Ectodermal cell (in vitro differentiated cells): ENCODE data around the gene JAKMIP2.
A peak's percentile ranks its signal among the peaks of the same experiment; 100 is the strongest.

Source experiments
- H3K27ac ChIP-seq: 2 replicates; pipeline ENCODE4 v1.7.0; 2013; ENCODE audit warnings: mild to moderate bottlenecking, low read depth, low read length; ENCODE audit not compliant: insufficient read depth, poor library complexity, severe bottlenecking
- H3K27me3 ChIP-seq: 2 replicates; pipeline ENCODE4 v1.7.0; 2013; ENCODE audit warnings: mild to moderate bottlenecking, low read length; ENCODE audit not compliant: insufficient read depth, control insufficient read depth, poor library complexity, severe bottlenecking
- H3K36me3 ChIP-seq: one replicate; pipeline ENCODE4 v1.7.0; 2013; ENCODE audit warnings: low read length; ENCODE audit not compliant: control insufficient read depth, insufficient read depth
- H3K4me1 ChIP-seq: one replicate; pipeline ENCODE4 v1.7.0; 2013; ENCODE audit warnings: low read length; ENCODE audit not compliant: control insufficient read depth, insufficient read depth
- H3K4me3 ChIP-seq: 2 replicates; pipeline ENCODE4 v1.7.0; 2013; ENCODE audit warnings: low read depth, low read length, control low read depth; ENCODE audit not compliant: insufficient read depth
- H3K9me3 ChIP-seq: 2 replicates; pipeline ENCODE4 v1.7.0; 2013; ENCODE audit warnings: mild to moderate bottlenecking, low read length, moderate library complexity; ENCODE audit not compliant: control insufficient read depth
- WGBS, 2 experiments: methylation state at CpG; one replicate each; pipeline ENCODE4 v1.1.7; 2013; ENCODE audit warnings: missing lambda C conversion rate in 2 of 2; 5-methylcytosine and 5-hydroxymethylcytosine counted together

JAKMIP2 gene

DNA sequence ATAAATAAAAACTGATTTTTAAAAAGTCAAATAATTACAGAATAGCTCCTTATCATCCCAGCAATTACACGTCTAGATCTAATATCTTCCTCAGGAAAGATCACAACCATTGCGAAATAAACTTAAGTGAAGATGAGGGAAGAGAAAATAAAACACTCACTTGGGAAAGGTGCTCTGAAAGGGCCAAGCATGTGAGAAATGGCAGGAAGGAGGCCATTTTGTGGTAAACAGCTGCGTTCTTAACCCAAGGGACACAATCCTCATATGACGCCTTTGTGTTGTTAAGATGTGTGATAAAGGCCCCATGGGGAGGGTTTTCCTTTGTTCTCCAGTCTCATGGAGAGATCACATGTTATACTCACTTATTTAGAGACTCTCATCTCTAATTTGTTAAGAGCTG lies 32.5 kb downstream of the JAKMIP2 start:
- H3K4me1 ChIP-seq, result peaks cover 34% of the 10 kb centered on the region
- H3K27ac ChIP-seq, result peak overlapping the region; percentile 26

GRCh38 chr5:147748590-147748989 lies 33.9 kb downstream of the JAKMIP2 start:
- Histone ChIP-seq H3K9me3 (no peaks in the 10 kb centered on the region), H3K27me3 (no peaks in the 10 kb centered on the region), H3K4me1 (peaks cover 34% of the 10 kb centered on the region), H3K27ac (no peak overlapping the region), H3K4me3 (no peak overlapping the region), H3K36me3 (no peaks in the 10 kb centered on the region)
- WGBS, 2 experiments, result 85 to 97% methylated on average over 2 of the region's 2 CpGs

More for the DNA sequence above, 32.5 kb downstream of the JAKMIP2 start:
- no peaks in the 10 kb centered on the region for H3K27me3 ChIP-seq
- H3K9me3 ChIP-seq, result no peaks in the 10 kb centered on the region
- no peak overlapping the region for H3K4me3 ChIP-seq
- 57 to 62% methylated on average over 2 to 4 of the region's 4 CpGs for WGBS, 2 experiments
- no peaks in the 10 kb centered on the region for H3K36me3 ChIP-seq

DNA sequence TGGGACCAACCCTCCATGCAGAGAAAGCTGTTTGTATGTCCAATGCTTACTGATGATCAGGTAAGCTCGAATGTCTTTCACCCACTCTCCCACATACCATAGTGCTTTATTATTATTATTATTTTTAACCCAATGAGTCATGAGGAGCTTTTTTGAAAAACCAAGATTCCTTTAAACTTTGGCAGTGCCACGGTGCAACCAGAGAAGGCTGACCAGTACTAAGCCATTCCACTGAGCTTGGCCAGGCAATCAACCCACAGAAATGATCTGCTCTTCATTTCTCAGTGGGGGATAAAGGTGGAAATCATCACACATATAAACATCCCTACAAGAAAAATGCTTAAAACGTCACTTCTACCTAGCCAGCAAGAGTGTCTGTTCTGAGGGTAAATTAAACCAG lies 35.5 kb downstream of the JAKMIP2 start:
- H3K36me3 ChIP-seq, result no peaks in the 10 kb centered on the region
- no peaks in the 10 kb centered on the region for H3K9me3 ChIP-seq
- H3K27me3 ChIP-seq, result no peaks in the 10 kb centered on the region
- no peak overlapping the region for H3K27ac ChIP-seq
- peaks cover 25% of the 10 kb centered on the region for H3K4me1 ChIP-seq
- 81 to 90% methylated on average over 2 to 3 of the region's 3 CpGs for WGBS, 2 experiments
- no peak overlapping the region for H3K4me3 ChIP-seq

GRCh38 chr5:147743678-147744374 lies 38.7 kb downstream of the JAKMIP2 start:
- 94 to 96% methylated on average over 1 of the region's 1 CpG for WGBS, 2 experiments
- H3K9me3 ChIP-seq, result no peaks in the 10 kb centered on the region
- H3K27me3 ChIP-seq, result no peaks in the 10 kb centered on the region
- no peaks in the 10 kb centered on the region for H3K4me1 ChIP-seq
- no peaks in the 10 kb centered on the region for H3K36me3 ChIP-seq
- H3K27ac ChIP-seq, result no peak overlapping the region
- no peak overlapping the region for H3K4me3 ChIP-seq

GRCh38 chr5:147743012-147743411 lies 39.5 kb downstream of the JAKMIP2 start:
- Histone ChIP-seq H3K36me3 (no peaks in the 10 kb centered on the region), H3K4me3 (no peak overlapping the region), H3K4me1 (no peaks in the 10 kb centered on the region), H3K9me3 (no peaks in the 10 kb centered on the region), H3K27ac (no peak overlapping the region), H3K27me3 (no peaks in the 10 kb centered on the region)
- whole genome bisulfite sequencing, 2 experiments, result 88 to 100% methylated on average over 1 of the region's 2 CpGs

GRCh38 chr5:147742151-147742550 lies 40.4 kb downstream of the JAKMIP2 start:
- no peak overlapping the region for H3K27ac ChIP-seq
- H3K4me1 ChIP-seq, result no peaks in the 10 kb centered on the region
- H3K27me3 ChIP-seq, result no peaks in the 10 kb centered on the region
- no peaks in the 10 kb centered on the region for H3K9me3 ChIP-seq
- H3K4me3 ChIP-seq, result no peak overlapping the region
- 93 to 94% methylated on average over 4 of the region's 4 CpGs for WGBS, 2 experiments
- no peaks in the 10 kb centered on the region for H3K36me3 ChIP-seq

DNA sequence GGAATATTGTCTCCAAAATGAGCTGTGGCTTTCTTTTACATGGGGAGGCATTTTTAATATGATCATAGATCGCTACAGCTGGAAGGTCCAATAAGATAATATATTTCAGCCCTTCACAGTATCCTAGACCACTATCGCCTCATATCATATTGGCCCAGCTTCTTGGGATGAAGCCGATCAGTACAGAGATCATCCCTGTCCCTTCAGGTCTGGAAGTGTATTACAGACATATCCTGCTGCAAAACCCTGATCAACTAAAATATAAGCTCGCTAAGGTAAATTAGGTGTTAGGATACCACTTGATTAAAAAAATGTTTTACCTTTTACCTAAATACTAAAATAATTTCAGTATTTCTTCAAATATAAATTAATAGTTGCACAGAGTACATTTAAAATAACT lies 41.7 kb downstream of the JAKMIP2 start:
- Histone ChIP-seq H3K27me3 (no peaks in the 10 kb centered on the region), H3K27ac (no peak overlapping the region), H3K4me3 (no peak overlapping the region), H3K4me1 (no peaks in the 10 kb centered on the region), H3K36me3 (no peaks in the 10 kb centered on the region), H3K9me3 (no peaks in the 10 kb centered on the region)
- WGBS, 2 experiments, result 97 to 99% methylated on average over 3 of the region's 4 CpGs

DNA sequence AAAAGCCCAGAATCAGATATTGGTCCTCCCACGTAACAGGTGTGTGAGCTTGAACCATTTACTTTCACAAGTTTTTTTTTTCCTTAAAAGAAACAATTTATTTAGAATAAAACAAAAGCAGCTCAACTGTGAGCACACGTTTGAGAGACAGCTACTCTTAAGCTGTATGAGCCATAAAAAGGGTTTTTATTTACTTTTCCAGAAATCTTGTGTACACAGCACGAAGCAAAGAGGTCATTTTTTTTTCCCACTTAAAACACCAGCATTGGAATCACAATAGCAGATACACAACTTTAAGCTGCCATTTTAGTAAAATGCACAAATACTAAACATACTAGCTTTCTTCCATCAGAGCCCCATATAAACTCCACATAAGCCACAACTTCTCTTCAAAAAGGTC lies 44.6 kb downstream of the JAKMIP2 start:
- WGBS, 2 experiments, result 81 to 94% methylated on average over 3 of the region's 3 CpGs
- Histone ChIP-seq H3K36me3 (no peaks in the 10 kb centered on the region), H3K4me1 (no peaks in the 10 kb centered on the region), H3K9me3 (no peaks in the 10 kb centered on the region), H3K27me3 (no peaks in the 10 kb centered on the region), H3K27ac (no peak overlapping the region), H3K4me3 (no peak overlapping the region)

- Histone ChIP-seq H3K27me3 (no peaks in the 10 kb centered on the region), H3K9me3 (no peaks in the 10 kb centered on the region), H3K4me1 (peaks cover 2% of the 10 kb centered on the region), H3K36me3 (no peaks in the 10 kb centered on the region), H3K4me3 (no peak overlapping the region), H3K27ac (no peak overlapping the region)
Measured at GRCh38 chr5:147735621-147736125, 46.9 kb downstream of the JAKMIP2 start.

GRCh38 chr5:147734894-147735293 lies 47.6 kb downstream of the JAKMIP2 start:
- Histone ChIP-seq H3K9me3 (no peaks in the 10 kb centered on the region), H3K27me3 (no peaks in the 10 kb centered on the region), H3K36me3 (no peaks in the 10 kb centered on the region), H3K4me1 (peaks cover 2% of the 10 kb centered on the region), H3K27ac (no peak overlapping the region), H3K4me3 (no peak overlapping the region)
- 91 to 92% methylated on average over 4 of the region's 4 CpGs for WGBS, 2 experiments
